WTC11 (cell line): Measurements from ENCODE around the gene SYNJ2.

Source experiments
- FOXP4 ChIP-seq: sonication (generic); formaldehyde crosslinking; IDR thresholded peaks from 2 replicates; pipeline ENCODE4 v1.8.0; 2022; ENCODE audit warnings: mild to moderate bottlenecking, missing genetic modification reagents
- IRF1 ChIP-seq: sonication (generic); formaldehyde crosslinking; IDR thresholded peaks from 2 replicates; pipeline ENCODE4 v1.8.0; 2023; ENCODE audit warnings: missing genetic modification reagents
- JAZF1 ChIP-seq: fragments of 250-450 bp; sonication (Bioruptor Pico); IDR thresholded peaks from 2 replicates; pipeline ENCODE4 v1.9.0; 2021; ENCODE audit warnings: moderate library complexity, mild to moderate bottlenecking, inconsistent platforms

GRCh38 chr6:158068156-158068892 lies 86.7 kb downstream of the SYNJ2 start:
- TF ChIP-seq IRF1 (CRISPR knock-in tag) (no peak), FOXP4 (no peak), JAZF1 (no peak)
